ENCODE results near the gene RHOXF2B. TPM values are rescaled to one million over a fixed set of nuclear protein-coding genes. Genes with fewer than 3 reads are reported as not detected.
"Not testable (repeated sequence)": the region's sequence is repeated elsewhere in the genome, so short reads cannot be mapped to it uniquely, and the experiment has no call there.

RHOXF2B gene
- total RNA-seq (not detected), polyA plus RNA-seq (not detected)
- long read RNA-seq, donor 1 = 0 reads
- long read RNA-seq, donor 2 = 0 reads
- long read RNA-seq, donor 3 = 0 reads

DNA sequence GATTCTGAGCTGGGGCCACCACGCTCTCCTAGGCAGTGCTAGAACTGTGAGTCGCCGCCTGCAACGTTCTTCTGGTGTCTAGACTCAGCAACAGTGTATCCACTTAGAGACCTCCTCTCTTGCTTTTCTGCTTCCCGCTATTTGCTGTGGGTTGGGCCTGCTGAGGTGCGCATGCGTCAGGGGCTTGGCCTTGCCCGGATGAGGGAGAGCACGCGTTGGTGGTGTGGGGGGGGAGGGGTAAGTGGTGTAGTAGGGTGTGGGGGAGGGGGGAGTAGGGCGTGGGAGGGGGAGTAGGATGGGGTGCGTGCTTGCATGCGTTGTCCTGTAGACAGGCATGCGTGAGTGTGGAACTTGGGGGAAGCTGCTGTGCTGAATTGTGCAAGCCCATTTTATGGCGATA is at the start of gene RHOXF2B:
Gene RHOXF2B, minus strand, starts transcription at position 101 of the 400 bp plus-strand sequence. CDS start 138 bp downstream, outside the sequence.
- DNase-seq; H3K27me3 ChIP-seq; H3K4me1 ChIP-seq; H3K9me3 ChIP-seq; H3K27ac ChIP-seq; ATAC-seq; intact Hi-C loops (cut with DNase I); H3K4me3 ChIP-seq; H3K36me3 ChIP-seq: not testable (repeated sequence)
- no CpG with 5 or more reads among the region's 15 CpGs for WGBS, 2 donors

DNA sequence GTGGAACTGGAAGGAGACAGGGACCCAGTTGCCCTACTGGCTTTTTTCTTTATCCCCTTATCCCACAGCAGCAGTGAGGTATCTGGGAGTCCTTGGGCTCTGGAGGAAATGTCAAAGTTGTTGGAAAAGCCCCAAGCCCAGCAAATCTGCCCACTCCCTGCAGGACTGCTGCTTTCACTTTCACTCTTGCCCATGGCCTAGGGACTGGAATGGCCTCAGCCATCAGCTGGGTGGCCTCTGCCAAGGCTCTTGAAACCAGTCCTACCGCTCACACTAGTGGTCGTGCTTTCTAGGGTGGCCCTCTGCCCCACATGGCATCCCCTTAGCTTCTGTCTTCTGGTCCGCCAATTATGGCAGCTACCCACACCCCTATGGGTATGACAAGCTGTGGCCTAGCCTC is 48.0 kb upstream of the RHOXF2B start:
- Histone ChIP-seq H3K9me3 (no peaks in the 10 kb centered on the region), H3K4me3 (peak overlapping the region in 5 of 10 donors; percentile 5 to 26 (median 18)), H3K4me1 (peaks cover 0 to 13% (median 0%) of the 10 kb centered on the region in 9 donors), H3K27me3 (peaks cover 0 to 4% (median 0%) of the 10 kb centered on the region in 7 donors), H3K27ac (peak overlapping the region in 3 of 10 donors; percentile 36 to 43 (median 40)), H3K36me3 (no peaks in the 10 kb centered on the region)
- peak in 1 of 2 donors; percentile 11 for DNase-seq
- 86% methylated on average over 3 of the region's 3 CpGs for WGBS, 2 donors
- intact Hi-C loops (cut with DNase I) = no loop called here
- ATAC-seq = peak; percentile 38 to 73 (median 64)
- TF ChIP-seq, protein P1, sequence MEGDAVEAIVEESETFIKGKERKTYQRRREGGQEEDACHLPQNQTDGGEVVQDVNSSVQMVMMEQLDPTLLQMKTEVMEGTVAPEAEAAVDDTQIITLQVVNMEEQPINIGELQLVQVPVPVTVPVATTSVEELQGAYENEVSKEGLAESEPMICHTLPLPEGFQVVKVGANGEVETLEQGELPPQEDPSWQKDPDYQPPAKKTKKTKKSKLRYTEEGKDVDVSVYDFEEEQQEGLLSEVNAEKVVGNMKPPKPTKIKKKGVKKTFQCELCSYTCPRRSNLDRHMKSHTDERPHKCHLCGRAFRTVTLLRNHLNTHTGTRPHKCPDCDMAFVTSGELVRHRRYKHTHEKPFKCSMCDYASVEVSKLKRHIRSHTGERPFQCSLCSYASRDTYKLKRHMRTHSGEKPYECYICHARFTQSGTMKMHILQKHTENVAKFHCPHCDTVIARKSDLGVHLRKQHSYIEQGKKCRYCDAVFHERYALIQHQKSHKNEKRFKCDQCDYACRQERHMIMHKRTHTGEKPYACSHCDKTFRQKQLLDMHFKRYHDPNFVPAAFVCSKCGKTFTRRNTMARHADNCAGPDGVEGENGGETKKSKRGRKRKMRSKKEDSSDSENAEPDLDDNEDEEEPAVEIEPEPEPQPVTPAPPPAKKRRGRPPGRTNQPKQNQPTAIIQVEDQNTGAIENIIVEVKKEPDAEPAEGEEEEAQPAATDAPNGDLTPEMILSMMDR (IDR thresholded peaks at IDR 0.05) = no peak

DNA sequence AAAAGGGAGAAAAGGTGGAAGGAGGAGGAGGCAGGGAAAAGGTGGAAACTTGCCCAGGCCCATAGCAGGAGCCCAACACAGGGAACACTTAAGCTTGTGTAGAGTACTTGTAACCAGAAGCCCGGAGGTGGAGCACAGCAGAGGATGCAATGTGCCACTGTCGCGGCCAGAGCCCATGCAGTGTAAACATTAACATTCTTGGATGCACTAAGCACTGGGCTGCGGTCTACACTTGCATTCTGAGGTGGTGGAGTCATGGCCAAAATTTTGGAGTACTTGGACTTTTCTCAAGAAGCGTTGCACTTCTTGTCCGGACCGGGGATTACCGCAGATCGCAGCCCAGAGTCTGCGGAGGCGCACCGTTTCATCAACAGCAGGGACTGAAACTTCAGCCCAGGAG is 42.7 kb upstream of the RHOXF2B start:
- WGBS, 2 donors = 86 to 89% methylated on average over 12 of the region's 12 CpGs
- Histone ChIP-seq H3K4me1 (peaks cover 0 to 7% (median 0%) of the 10 kb centered on the region in 9 donors), H3K27me3 (peaks cover 0 to 9% (median 0%) of the 10 kb centered on the region in 7 donors), H3K27ac (no peak overlapping the region), H3K9me3 (no peaks in the 10 kb centered on the region), H3K36me3 (no peaks in the 10 kb centered on the region), H3K4me3 (no peak overlapping the region)
- no peak for DNase-seq
- TF ChIP-seq, protein P1 (IDR thresholded peaks at IDR 0.05) = no peak
- intact Hi-C loops (cut with DNase I) = no loop called here
- ATAC-seq = no peak

DNA sequence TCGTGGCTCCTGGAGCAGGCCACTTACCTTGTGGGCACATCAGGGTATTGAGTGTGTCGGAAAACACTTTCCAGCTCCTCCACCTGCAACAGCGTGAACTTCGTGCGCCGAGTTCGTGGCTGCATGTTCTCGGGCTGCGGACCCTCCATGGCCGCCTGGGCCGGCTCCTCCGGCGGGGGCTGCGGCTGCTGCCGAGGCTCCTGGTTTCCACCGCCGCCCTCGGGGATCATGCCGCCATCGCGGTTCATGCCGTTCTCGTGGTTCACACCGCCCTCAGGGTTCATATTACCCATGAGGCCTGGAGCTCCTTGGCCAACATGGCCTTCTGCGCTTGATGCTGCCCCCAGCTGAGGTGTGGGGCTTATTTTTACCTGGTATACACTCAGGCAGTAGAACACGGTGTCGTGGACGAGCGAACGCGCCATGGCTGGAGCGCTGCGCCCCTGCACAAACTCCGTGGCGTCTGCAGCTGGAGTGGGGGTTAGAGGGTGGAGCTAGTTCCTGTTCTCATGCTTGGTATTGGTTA is 38.0 kb upstream of the RHOXF2B start, which contains the start of gene RHOXF1:
Gene RHOXF1, minus strand, starts transcription at position 476 of the 526 bp plus-strand sequence. Its CDS starts 51 bp downstream, at position 425.
- no peak within 1 kb of the TSS for H3K27ac ChIP-seq
- no peaks in the 10 kb centered on the region for H3K9me3 ChIP-seq
- H3K4me3 ChIP-seq = no peak within 1 kb of the TSS
- no peaks in the 10 kb centered on the region for H3K4me1 ChIP-seq
- intact Hi-C loops (cut with DNase I) = no loop called here
- WGBS, 2 donors = 97% methylated on average over 17 to 35 of the region's 35 CpGs
- DNase-seq (no peak), ATAC-seq (no peak)
- TF ChIP-seq, protein P1 (IDR thresholded peaks at IDR 0.05) = no peak
- no peaks in the 10 kb centered on the region for H3K36me3 ChIP-seq
- H3K27me3 ChIP-seq = peaks cover 0 to 12% (median 0%) of the 10 kb centered on the region in 7 donors

DNA sequence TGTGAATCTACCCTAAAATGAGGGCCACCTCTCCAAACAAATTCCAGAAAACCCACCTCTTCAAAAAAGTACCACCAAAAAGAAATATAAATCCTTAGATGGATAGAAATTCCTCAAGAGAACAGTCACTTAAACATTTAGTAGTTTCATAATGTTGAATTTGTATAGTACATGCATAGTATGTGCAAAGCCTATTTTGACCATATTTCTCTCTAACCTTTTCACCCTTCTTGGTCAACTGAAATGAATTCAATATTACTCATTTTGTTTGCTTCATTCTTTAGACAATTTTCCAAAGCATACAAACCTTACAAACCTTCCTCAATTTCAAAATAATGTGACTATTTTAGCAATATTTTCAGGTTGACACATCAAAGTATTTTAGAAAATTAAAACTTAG is 34.1 kb upstream of the RHOXF2B start:
- intact Hi-C loops (cut with DNase I) = no loop called here
- peaks cover 0 to 7% (median 0%) of the 10 kb centered on the region in 7 donors for H3K27me3 ChIP-seq
- ATAC-seq = no peak
- TF ChIP-seq, protein P1 (IDR thresholded peaks at IDR 0.05) = no peak
- H3K9me3 ChIP-seq = no peaks in the 10 kb centered on the region
- no peak for DNase-seq
- H3K4me3 ChIP-seq = no peak overlapping the region
- H3K4me1 ChIP-seq = no peaks in the 10 kb centered on the region
- H3K36me3 ChIP-seq = no peaks in the 10 kb centered on the region
- H3K27ac ChIP-seq = no peak overlapping the region

Measured in heart right ventricle (tissue), 16 donors.